Stimulated activated CD8-positive, alpha-beta memory T cell treated with anti-CD3 and anti-CD28 coated beads, Interleukin-15, amount 100 ng/mL, for 24 hours (primary cell): ENCODE data around the gene PCMTD2.

Source experiments
- DNase-seq: peaks from one replicate; pipeline ENCODE4 v3.0.0-alpha.2; 2020; ENCODE audit warnings: low read depth

PCMTD2 gene

GRCh38 chr20:64238851-64239387, 16.6 kb upstream of the PCMTD2 start:
- no peak for DNase-seq

GRCh38 chr20:64239449-64240242, 15.9 kb upstream of the PCMTD2 start:
- DNase-seq: no peak

GRCh38 chr20:64240243-64241015, 15.1 kb upstream of the PCMTD2 start:
- DNase-seq: no peak

DNA sequence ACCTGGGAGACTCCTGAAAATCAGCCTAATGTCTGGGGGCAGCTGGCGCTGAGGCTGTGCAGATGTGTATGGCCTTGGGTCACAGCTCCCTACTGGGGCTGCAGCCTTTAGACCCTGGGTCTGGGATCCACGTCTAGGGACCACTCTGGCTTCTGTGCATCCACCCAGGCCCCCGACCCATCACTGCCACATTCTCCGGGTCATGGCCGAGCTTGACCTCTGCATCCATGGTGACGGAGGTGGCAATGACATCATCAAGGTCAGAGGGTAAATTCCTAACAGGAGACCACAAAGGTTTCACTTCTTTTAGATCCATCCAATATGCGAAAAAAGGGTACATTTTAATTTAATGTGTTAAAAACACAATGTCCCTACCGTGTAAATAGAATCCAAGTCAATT, 14.5 kb upstream of the PCMTD2 start:
- DNase-seq: no peak

GRCh38 chr20:64242003-64242796, 13.3 kb upstream of the PCMTD2 start:
- no peak for DNase-seq

GRCh38 chr20:64242797-64243475, 12.6 kb upstream of the PCMTD2 start:
- DNase-seq: no peak

DNA sequence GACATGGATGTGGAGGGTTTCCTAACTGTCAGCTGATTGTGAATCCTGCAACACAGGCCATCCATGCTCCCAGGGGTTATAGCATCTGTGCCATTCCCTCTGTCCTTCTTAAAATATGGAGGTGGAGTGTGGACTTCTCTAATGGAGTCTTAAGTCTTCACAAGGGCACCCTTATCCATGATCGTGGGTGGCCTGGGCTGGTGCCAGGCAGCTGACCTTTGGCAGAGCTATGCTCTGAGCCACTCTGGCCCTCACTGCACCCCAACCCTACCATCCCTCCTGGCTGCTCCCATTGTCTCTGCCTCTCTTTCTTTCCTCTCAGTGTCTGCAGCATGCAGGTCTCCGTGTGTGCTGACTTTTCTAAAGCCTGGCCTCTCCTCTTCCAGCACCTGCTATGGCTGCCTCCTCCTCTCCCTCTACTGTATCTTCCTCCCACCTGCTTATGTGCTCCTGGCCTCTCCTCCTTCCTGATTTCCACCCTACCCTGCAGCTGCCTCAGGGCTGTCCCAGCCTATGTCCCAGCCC, 11.2 kb upstream of the PCMTD2 start:
- DNase-seq: no peak

DNA sequence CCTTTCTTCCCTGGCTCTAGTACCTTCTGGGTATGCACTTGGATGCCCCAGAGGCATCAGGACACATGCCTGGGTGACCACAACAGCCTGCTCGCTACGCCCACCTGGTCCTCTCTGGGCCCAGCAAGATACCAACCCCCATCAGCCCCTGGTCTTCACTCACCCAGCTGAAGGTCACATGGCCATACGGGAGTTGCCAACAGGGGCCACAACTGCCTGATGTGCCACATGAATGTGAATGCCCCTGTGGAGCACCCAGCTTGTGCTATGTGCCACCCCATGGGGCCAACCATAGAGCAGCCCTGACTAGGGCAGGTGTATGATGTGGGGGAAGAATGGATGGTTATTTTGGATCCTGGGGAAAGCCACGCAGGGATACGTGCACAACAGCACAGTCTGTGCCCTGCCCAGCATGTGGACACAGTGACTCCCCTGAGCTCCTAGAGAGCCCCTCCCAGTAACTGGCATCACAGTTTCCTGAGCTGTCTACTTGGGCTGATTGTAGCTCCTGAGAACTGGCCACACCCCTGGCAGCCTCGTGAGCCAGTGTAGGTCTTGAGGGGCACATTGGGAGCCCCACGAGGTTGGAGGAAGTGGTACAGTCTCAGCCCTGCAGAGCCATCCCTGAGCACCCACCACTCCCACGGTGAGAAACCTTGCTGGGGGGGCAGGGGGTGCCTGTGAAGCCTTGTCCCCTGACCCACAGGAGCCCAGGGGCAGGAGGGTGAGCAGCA, 10.5 kb upstream of the PCMTD2 start:
- no peak for DNase-seq

GRCh38 chr20:64245746-64246595, 9.6 kb upstream of the PCMTD2 start:
- no peak for DNase-seq

GRCh38 chr20:64246616-64247306, 8.8 kb upstream of the PCMTD2 start:
- no peak for DNase-seq

- no peak for DNase-seq
Observed at GRCh38 chr20:64247307-64247618, 8.3 kb upstream of the PCMTD2 start.

GRCh38 chr20:64247970-64248841, 7.3 kb upstream of the PCMTD2 start:
- DNase-seq: no peak

DNA sequence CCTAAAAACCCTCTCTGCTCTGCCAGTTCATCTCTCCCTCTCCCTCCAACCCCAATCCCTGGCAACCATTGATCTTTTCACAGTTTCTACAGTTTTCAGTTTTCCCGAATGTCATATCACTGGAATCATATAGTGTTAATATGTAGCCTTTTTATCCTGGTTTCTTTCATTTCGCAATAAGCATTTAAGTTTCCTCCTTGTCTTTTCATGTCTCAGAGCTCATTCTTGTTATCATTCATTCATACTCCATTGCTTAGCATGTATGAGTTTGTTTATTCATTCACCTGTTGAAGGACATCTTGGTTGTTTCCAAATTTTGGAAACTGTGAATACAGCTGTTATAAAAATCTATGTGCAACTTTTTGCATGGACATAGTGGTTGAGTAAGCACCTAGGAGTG, 5.5 kb upstream of the PCMTD2 start:
- DNase-seq: no peak

DNA sequence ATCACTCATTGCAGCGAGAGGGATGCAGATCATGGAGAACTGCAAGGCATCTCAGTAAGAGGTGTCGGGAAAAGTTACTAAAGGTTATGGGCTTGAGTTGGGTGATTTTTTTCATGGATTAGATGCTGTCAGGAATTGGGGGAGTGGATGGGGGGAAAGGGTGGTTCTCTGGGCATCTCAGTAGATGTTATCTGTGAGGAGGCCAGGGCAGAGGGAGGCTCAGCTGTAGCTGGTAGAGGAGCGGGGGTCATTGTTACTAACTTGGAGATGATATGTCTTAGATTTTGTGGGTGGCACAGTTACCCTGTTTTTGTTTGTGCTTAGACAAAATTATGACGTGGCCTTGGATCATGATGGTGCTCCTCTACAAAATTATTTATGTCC, 2.6 kb upstream of the PCMTD2 start:
- no peak for DNase-seq

DNA sequence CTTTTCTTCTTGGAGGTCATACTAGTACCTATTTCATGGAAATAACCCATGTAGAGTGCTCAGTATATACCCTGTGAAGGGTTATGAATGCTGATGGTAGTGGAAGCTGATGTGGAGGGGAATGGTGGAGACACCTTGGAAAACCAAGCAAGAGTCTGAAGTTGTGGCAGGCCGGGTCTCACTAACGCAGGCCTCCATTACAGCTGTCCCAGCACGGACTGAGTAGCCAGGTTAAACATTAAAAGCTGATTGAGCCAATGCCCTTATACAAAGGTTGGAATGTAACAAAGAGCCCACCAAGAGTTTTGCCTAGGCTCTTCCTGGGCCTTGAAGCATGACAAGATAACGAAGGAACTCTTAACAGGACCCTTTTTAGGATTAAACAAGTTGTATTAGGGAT, 2.1 kb upstream of the PCMTD2 start:
- no peak for DNase-seq

DNA sequence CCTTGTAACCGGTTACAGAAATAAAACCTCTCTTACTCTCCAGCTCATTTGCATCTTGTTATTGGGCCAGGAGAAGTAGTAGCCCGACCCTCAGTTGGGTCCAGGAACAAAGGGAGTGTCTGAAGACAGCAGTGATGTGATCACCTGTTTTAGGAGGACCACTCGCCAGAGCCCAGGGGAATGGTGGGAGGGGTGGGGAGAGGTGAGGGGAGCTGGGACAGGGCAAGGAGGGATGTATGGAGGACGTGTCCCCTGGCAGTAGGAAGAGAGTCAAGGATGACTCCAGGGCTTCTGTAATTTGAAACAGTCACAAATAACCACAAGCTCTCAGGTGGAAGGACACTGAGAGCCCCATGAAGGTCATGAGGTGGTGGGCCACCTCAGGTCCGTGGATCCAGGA, 1.4 kb upstream of the PCMTD2 start:
- no peak for DNase-seq

- no peak for DNase-seq
Observed at GRCh38 chr20:64254571-64255360, 782 bp upstream of the PCMTD2 start.
